SK-N-MC (cell line): ENCODE data around the gene ACOXL.

Source experiments
- EZH2 ChIP-seq: fragments of 200-600 bp; sonication (generic); IDR thresholded peaks from one replicate; pipeline ENCODE4 v1.6.1; 2017; ENCODE audit warnings: antibody characterized with exemption
- POLR2AphosphoS5 ChIP-seq: IDR thresholded peaks from 2 replicates; pipeline ENCODE4 v1.6.1; 2012; ENCODE audit warnings: mild to moderate bottlenecking, low read depth, low read length, borderline replicate concordance

- TF ChIP-seq EZH2 (no peak), POLR2AphosphoS5 (no peak)
Measured at GRCh38 chr2:111061191-111061590, 328.8 kb downstream of the ACOXL start.
